Endothelial cell of umbilical vein (primary cell): ENCODE measurements around the gene DEPDC1B. TPM values are rescaled to one million over a fixed set of nuclear protein-coding genes. Genes with fewer than 3 reads are reported as not detected.
"Not testable (repeated sequence)": the region's sequence is repeated elsewhere in the genome, so short reads cannot be mapped to it uniquely, and the experiment has no call there.

Experiments
- BruUV-seq: library from RNA; stranded (reverse); fragments of 400-500 nt; replicated peaks from 2 replicates; lab custom pipeline; 2021; lab: Mats Ljungman, UMichigan
- CTCF ChIA-PET: fragments of 300-600, 350-600 bp; sonication (Branson Sonifier 250); formaldehyde crosslinking; loops from one replicate; lab custom pipeline; 2021; ENCODE audit warnings: antibody characterized with exemption, inconsistent platforms; lab: Charles Lee
- POLR2A ChIA-PET: fragments of 300-600, 350-600 bp; sonication (Branson Sonifier 250); formaldehyde crosslinking; loops from one replicate; lab custom pipeline; 2021; ENCODE audit warnings: antibody characterized with exemption, inconsistent platforms; lab: Charles Lee
- DNase-seq: peaks from one replicate; pipeline ENCODE4 v3.0.0-alpha.2; 2011; ENCODE audit warnings: low read depth, low spot score
- FAIRE-seq: peaks from 2 replicates; lab custom pipeline; 2011; peaks lifted over from hg19 to GRCh38; lab: Jason Lieb, UNC
- H2AFZ ChIP-seq: 2 replicates; pipeline ENCODE4 v1.6.0; 2012; ENCODE audit warnings: low read depth, low read length, control low read depth, inconsistent platforms
- H3K27ac ChIP-seq: 2 replicates; pipeline ENCODE4 v1.5.1; 2011; ENCODE audit warnings: low read depth, mild to moderate bottlenecking, control low read depth, low read length, moderate library complexity; ENCODE audit not compliant: insufficient read depth
- H3K27me3 ChIP-seq, 2 experiments: 2 replicates each; pipeline versions ENCODE4 v1.6.0 to v1.6.1; 2011; ENCODE audit warnings: low read length in 2 of 2, mixed read lengths in 1 of 2; ENCODE audit not compliant: control insufficient read depth in 2 of 2, insufficient read depth in 2 of 2
- H3K36me3 ChIP-seq, 2 experiments: 2 replicates in 1 of 2; 3 replicates in 1 of 2; pipeline ENCODE4 v1.5.1; 2011; ENCODE audit warnings: low read length in 2 of 2, mild to moderate bottlenecking in 1 of 2, moderate library complexity in 1 of 2; ENCODE audit not compliant: control insufficient read depth in 2 of 2, insufficient read depth in 2 of 2; ENCODE audit errors: extremely low read depth in 1 of 2
- H3K4me1 ChIP-seq: 3 replicates; pipeline ENCODE4 v1.5.1; 2011; ENCODE audit warnings: mild to moderate bottlenecking, low read length; ENCODE audit not compliant: control insufficient read depth, insufficient read depth; ENCODE audit errors: extremely low read depth
- H3K4me2 ChIP-seq: 2 replicates; pipeline ENCODE4 v1.6.1; 2011; ENCODE audit warnings: low read length, control low read depth, mixed read lengths; ENCODE audit not compliant: insufficient read depth
- H3K4me3 ChIP-seq, 3 experiments: fragments of 200-600 bp in 1 of 3; sonication (generic), shearing (Covaris generic) in 1 of 3; replicated peaks in 1 of 3; 2 replicates each; pipeline ENCODE4 v1.5.1; 2011 to 2016; ENCODE audit warnings: control low read depth in 3 of 3, low read length in 3 of 3, mild to moderate bottlenecking in 2 of 3, inconsistent platforms in 1 of 3, low read depth in 1 of 3, moderate library complexity in 1 of 3; ENCODE audit not compliant: insufficient read depth in 1 of 3
- H3K79me2 ChIP-seq: 2 replicates; pipeline ENCODE4 v1.6.0; 2012; ENCODE audit warnings: low read length, inconsistent platforms; ENCODE audit not compliant: control insufficient read depth, insufficient read depth
- H3K9ac ChIP-seq: replicated peaks from 2 replicates; pipeline ENCODE3; 2011; ENCODE audit warnings: low read length, control low read depth; ENCODE audit not compliant: insufficient read depth; ENCODE audit errors: extremely low read depth
- H3K9me1 ChIP-seq: replicated peaks from 3 replicates; pipeline ENCODE4 v1.6.0; 2011; ENCODE audit warnings: mild to moderate bottlenecking, low read length; ENCODE audit not compliant: control insufficient read depth, insufficient read depth; ENCODE audit errors: extremely low read depth
- H3K9me3 ChIP-seq: replicated peaks from 2 replicates; pipeline ENCODE4 v1.5.1; 2012; ENCODE audit warnings: low read length, inconsistent platforms; ENCODE audit not compliant: control insufficient read depth, insufficient read depth
- H4K20me1 ChIP-seq: replicated peaks from 2 replicates; pipeline ENCODE3; 2011; ENCODE audit warnings: mild to moderate bottlenecking, low read length; ENCODE audit not compliant: control insufficient read depth, insufficient read depth; ENCODE audit errors: extremely low read depth
- EZH2 ChIP-seq: IDR thresholded peaks from 2 replicates; pipeline ENCODE4 v1.6.1; 2012; ENCODE audit warnings: borderline replicate concordance, low read depth, mild to moderate bottlenecking, moderate library complexity, low read length, inconsistent platforms; ENCODE audit not compliant: severe bottlenecking
- FOS ChIP-seq: IDR thresholded peaks from 2 replicates; pipeline ENCODE4 v1.6.1; 2011; ENCODE audit warnings: mild to moderate bottlenecking, low read length, moderate library complexity, borderline replicate concordance; ENCODE audit not compliant: insufficient read depth
- GATA2 ChIP-seq: IDR thresholded peaks from 2 replicates; pipeline ENCODE4 v1.7.0; 2011; ENCODE audit warnings: low read depth, mild to moderate bottlenecking, moderate library complexity, mixed read lengths, low read length; ENCODE audit not compliant: insufficient read length, insufficient read depth
- JUN ChIP-seq: IDR thresholded peaks from 2 replicates; pipeline ENCODE4 v1.6.1; 2011; ENCODE audit warnings: borderline replicate concordance, low read depth; ENCODE audit not compliant: insufficient read length, insufficient read depth
- MYC ChIP-seq: IDR thresholded peaks from one replicate; pipeline ENCODE4 v1.6.1; 2011; ENCODE audit warnings: mild to moderate bottlenecking, low read depth, low read length
- POLR2A ChIP-seq: IDR thresholded peaks from 2 replicates; pipeline ENCODE4 v1.6.1; 2012; ENCODE audit warnings: low read depth, mild to moderate bottlenecking, control low read depth, low read length
- POLR2AphosphoS5 ChIP-seq: IDR thresholded peaks from 2 replicates; pipeline ENCODE4 v1.6.1; 2012; ENCODE audit warnings: low read depth, mild to moderate bottlenecking, control low read depth, low read length, moderate library complexity; ENCODE audit not compliant: insufficient read depth
- dilution Hi-C: fragments of 300-500 bp; cut with MboI; formaldehyde crosslinking; loops from one replicate; pipeline ENCODE4 v1.15.0; 2019; ENCODE audit warnings: low sequenced_read_pairs; ENCODE audit not compliant: extremely low pct_ligation_motif_present
- intact Hi-C: fragments of 100-400 bp; cut with micrococcal nuclease; formaldehyde crosslinking; loops from one replicate; pipeline ENCODE4 v1.10.0; 2022
- polyA plus RNA-seq, 4 experiments: library from polyadenylated mRNA; depleted of rRNA in 3 of 4; stranded (reverse) in 3 of 4; unstranded in 1 of 4; fragments of >200 nt; gene quantifications; 2 replicates each; pipeline versions ENCODE4 v1.2.1 to v1.2.3, GENCODE V29; 2011 to 2012; ENCODE audit warnings: missing spikeins in 1 of 4
- total RNA-seq: library from RNA; stranded (reverse); gene quantifications from 2 replicates; pipeline ENCODE4 v1.2.3, GENCODE V29; 2021
- TF ChIP-seq, protein P1 (sequence below), 2 donors: IDR thresholded peaks; 1 replicate in 1 of 2; 2 replicates in 1 of 2; pipeline ENCODE4 v1.5.1; 2011; ENCODE audit warnings: low read length in 2 of 2, mild to moderate bottlenecking in 2 of 2, moderate library complexity in 2 of 2, control low read depth in 1 of 2, inconsistent platforms in 1 of 2, low read depth in 1 of 2; ENCODE audit not compliant: insufficient read depth in 1 of 2; ENCODE audit errors: extremely low read depth in 1 of 2
- TF ChIP-seq, protein P2 (sequence below): IDR thresholded peaks from 2 replicates; pipeline ENCODE4 v1.6.1; 2011; ENCODE audit not compliant: insufficient read depth, insufficient read length

Gene DEPDC1B
- total and polyA plus RNA-seq, 2 donors (not counting 3 experiments of a cell fraction or from before 2014, with no cell fraction given) = 6.7 to 18.7 TPM

DNA sequence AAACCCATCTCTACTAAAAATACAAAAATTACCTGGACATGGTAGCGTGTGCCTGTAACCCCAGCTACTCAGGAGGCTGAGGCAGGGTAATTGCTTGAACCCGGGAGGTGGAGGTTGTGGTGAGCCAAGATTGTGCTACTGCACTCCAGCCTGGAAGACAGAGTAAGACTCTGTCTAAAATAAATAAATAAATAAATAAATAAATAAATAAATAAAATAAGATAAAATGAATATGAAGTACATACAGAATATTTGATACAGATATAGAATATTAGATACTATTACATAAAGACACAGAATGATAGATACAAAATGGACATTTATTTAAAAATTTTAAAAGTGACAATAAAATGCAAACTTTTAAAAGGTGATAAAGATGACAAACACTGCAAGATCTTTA is 146.7 kb downstream of the DEPDC1B start:
- H3K4me3 ChIP-seq, BruUV-seq, H3K9me3 ChIP-seq, DNase-seq, H3K4me1 ChIP-seq, CTCF ChIA-PET, H3K27ac ChIP-seq, FAIRE-seq, H3K27me3 ChIP-seq, H3K9me1 ChIP-seq, POLR2A ChIA-PET, H4K20me1 ChIP-seq, dilution Hi-C loops, H3K36me3 ChIP-seq, intact Hi-C loops, H2AFZ ChIP-seq, H3K9ac ChIP-seq, H3K4me2 ChIP-seq, H3K79me2 ChIP-seq: not testable (repeated sequence)

DNA sequence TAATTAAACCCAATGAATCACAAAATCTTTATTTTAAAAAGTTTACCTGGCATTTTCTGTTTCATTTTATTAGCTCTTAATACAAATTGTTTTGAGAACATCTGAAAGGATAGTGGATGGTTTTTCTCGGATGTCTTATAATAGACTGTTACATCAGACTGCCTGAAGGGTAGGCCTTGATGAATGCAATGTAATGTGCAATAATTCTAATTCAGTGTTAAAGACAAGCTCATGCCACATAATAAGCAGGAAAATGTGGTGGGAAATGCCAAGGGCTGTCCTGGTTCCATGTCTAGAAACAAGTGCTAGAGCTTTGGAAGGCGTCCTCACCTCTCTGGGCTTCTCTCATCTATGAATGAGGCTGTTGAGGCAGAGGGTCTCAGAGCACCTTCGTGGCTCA is 148.1 kb downstream of the DEPDC1B start:
- H3K27ac ChIP-seq = no peak overlapping the region
- dilution Hi-C loops = no loop called here
- FAIRE-seq = no peak
- no peaks in the 10 kb centered on the region for H3K36me3 ChIP-seq
- no peak for DNase-seq
- POLR2A ChIA-PET = no interaction called here
- H3K79me2 ChIP-seq = no peaks in the 10 kb centered on the region
- H3K4me2 ChIP-seq = no peak overlapping the region
- CTCF ChIA-PET = interaction anchor here (0.8 kb wide), 1 partner anchor 16 kb away, joined by 3 read pairs; no protein-coding TSS in a partner anchor
- H3K9me1 ChIP-seq = no peaks in the 10 kb centered on the region
- no peaks in the 10 kb centered on the region for H3K9me3 ChIP-seq
- no peak overlapping the region for H2AFZ ChIP-seq
- no peak overlapping the region for H3K4me3 ChIP-seq
- H3K9ac ChIP-seq = no peak overlapping the region
- TF ChIP-seq, protein P1, sequence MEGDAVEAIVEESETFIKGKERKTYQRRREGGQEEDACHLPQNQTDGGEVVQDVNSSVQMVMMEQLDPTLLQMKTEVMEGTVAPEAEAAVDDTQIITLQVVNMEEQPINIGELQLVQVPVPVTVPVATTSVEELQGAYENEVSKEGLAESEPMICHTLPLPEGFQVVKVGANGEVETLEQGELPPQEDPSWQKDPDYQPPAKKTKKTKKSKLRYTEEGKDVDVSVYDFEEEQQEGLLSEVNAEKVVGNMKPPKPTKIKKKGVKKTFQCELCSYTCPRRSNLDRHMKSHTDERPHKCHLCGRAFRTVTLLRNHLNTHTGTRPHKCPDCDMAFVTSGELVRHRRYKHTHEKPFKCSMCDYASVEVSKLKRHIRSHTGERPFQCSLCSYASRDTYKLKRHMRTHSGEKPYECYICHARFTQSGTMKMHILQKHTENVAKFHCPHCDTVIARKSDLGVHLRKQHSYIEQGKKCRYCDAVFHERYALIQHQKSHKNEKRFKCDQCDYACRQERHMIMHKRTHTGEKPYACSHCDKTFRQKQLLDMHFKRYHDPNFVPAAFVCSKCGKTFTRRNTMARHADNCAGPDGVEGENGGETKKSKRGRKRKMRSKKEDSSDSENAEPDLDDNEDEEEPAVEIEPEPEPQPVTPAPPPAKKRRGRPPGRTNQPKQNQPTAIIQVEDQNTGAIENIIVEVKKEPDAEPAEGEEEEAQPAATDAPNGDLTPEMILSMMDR (IDR thresholded peaks at IDR 0.05; ENCODE audit: extremely low read depth in 1 of 2, insufficient read depth in 1 of 2, low read depth in 1 of 2, low read length in 2 of 2) = no peak
- TF ChIP-seq JUN = no peak
- TF ChIP-seq GATA2 = no peak
- no peak for TF ChIP-seq EZH2
- TF ChIP-seq POLR2AphosphoS5 = no peak
- TF ChIP-seq, protein P2, sequence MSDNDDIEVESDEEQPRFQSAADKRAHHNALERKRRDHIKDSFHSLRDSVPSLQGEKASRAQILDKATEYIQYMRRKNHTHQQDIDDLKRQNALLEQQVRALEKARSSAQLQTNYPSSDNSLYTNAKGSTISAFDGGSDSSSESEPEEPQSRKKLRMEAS = no peak
- TF ChIP-seq MYC = no peak
- TF ChIP-seq FOS = no peak
- no peak for TF ChIP-seq POLR2A
- no peaks in the 10 kb centered on the region for H3K4me1 ChIP-seq
- H4K20me1 ChIP-seq = no peaks in the 10 kb centered on the region
- intact Hi-C loops = no loop called here
- no TSS peak for BruUV-seq
- peaks cover 0 to 3% of the 10 kb centered on the region in 2 experiments for H3K27me3 ChIP-seq
